HCT116 (cell line): Measurements from ENCODE around the gene RTN4RL2. TPM values are rescaled to one million over a fixed set of nuclear protein-coding genes. Genes with fewer than 3 reads are reported as not detected.
A peak's percentile ranks its signal among the peaks of the same experiment; 100 is the strongest.

Source experiments
- ATAC-seq: fragments of 200-7000 bp; cut with Tn5 transposase; 2 replicates; pipeline ENCODE4 v1.9.1; 2020; ENCODE audit warnings: mild to moderate bottlenecking, moderate library complexity
- BruUV-seq: library from RNA; stranded (reverse); fragments of 400-500 nt; replicated peaks from 2 replicates; lab custom pipeline; 2021; lab: Mats Ljungman, UMichigan
- CTCF ChIA-PET: fragments of 300-600 bp; sonication (Branson Sonifier 250); formaldehyde crosslinking; loops from one replicate; lab custom pipeline; 2021; ENCODE audit warnings: antibody characterized with exemption; lab: Charles Lee
- POLR2A ChIA-PET: fragments of 300-600, 350-600 bp; sonication (Branson Sonifier 250); formaldehyde crosslinking; loops from one replicate; lab custom pipeline; 2021; ENCODE audit warnings: antibody characterized with exemption; lab: Charles Lee
- RAD21 ChIA-PET, 2 experiments: fragments of 300-600 bp; sonication (Branson Sonifier 250); formaldehyde crosslinking; loops; one replicate each; lab custom pipeline; 2023; ENCODE audit warnings: low total read pairs in 2 of 2; ENCODE audit not compliant: uncharacterized antibody in 2 of 2, unreplicated experiment in 2 of 2, low non-redundant PET in 1 of 2; lab: Charles Lee
- DNase-seq: peaks from one replicate; pipeline ENCODE4 v3.0.0-alpha.2; 2010; ENCODE audit warnings: low read depth, low spot score
- H2AFZ ChIP-seq: fragments of 200-600 bp; shearing (Covaris generic), sonication (generic); 2 replicates; pipeline ENCODE4 v1.6.1; 2017; ENCODE audit warnings: low read depth, mixed run types, mixed read lengths, antibody characterized with exemption, low read length; ENCODE audit not compliant: poor library complexity, severe bottlenecking
- H3K27ac ChIP-seq: 2 replicates; pipeline ENCODE4 v1.5.1; 2012; ENCODE audit warnings: low read depth, low read length
- H3K27me3 ChIP-seq: fragments of 200-600 bp; sonication (generic); 2 replicates; pipeline ENCODE4 v1.6.1; 2016; ENCODE audit warnings: mixed run types, low read length, mixed read lengths; ENCODE audit not compliant: insufficient read depth
- H3K36me3 ChIP-seq, 2 experiments: fragments of 200-500 bp in 1 of 2; fragments of 200-600 bp in 1 of 2; sonication (Bioruptor generic) in 1 of 2; sonication (generic) in 1 of 2; 2 replicates each; pipeline versions ENCODE4 v1.5.1 to v1.6.1; 2014 to 2016; ENCODE audit warnings: low read length in 2 of 2, inconsistent platforms in 1 of 2, mixed read lengths in 1 of 2, mixed run types in 1 of 2; ENCODE audit not compliant: insufficient read depth in 2 of 2, control insufficient read depth in 1 of 2
- H3K4me1 ChIP-seq, 2 experiments: fragments of 200-600 bp in 1 of 2; sonication (generic) in 1 of 2; 2 replicates each; pipeline versions ENCODE4 v1.5.1 to v1.6.1; 2012 to 2017; ENCODE audit warnings: low read length in 2 of 2, inconsistent platforms in 1 of 2, mild to moderate bottlenecking in 1 of 2, mixed read lengths in 1 of 2, mixed run types in 1 of 2, moderate library complexity in 1 of 2; ENCODE audit not compliant: insufficient read depth in 2 of 2, control insufficient read depth in 1 of 2
- H3K4me2 ChIP-seq: fragments of 200-600 bp; sonication (generic); 2 replicates; pipeline ENCODE4 v1.6.1; 2017; ENCODE audit warnings: mixed run types, low read length, mixed read lengths
- H3K4me3 ChIP-seq, 2 experiments: fragments of 200-600 bp in 1 of 2; sonication (generic) in 1 of 2; replicated peaks in 1 of 2; 2 replicates each; pipeline ENCODE4 v1.5.1; 2011 to 2016; ENCODE audit warnings: low read length in 2 of 2, control low read depth in 1 of 2, low read depth in 1 of 2, mild to moderate bottlenecking in 1 of 2, mixed read lengths in 1 of 2, mixed run types in 1 of 2
- H3K79me2 ChIP-seq: fragments of 200-600 bp; sonication (generic); 2 replicates; pipeline ENCODE4 v1.6.1; 2017; ENCODE audit warnings: mild to moderate bottlenecking, mixed run types, low read length, moderate library complexity, mixed read lengths; ENCODE audit not compliant: insufficient read depth
- H3K9ac ChIP-seq: fragments of 200-600 bp; sonication (generic); 2 replicates; pipeline ENCODE4 v1.6.1; 2016; ENCODE audit warnings: low read length, mixed read lengths
- H3K9me2 ChIP-seq: fragments of 200-600 bp; sonication (generic), shearing (Covaris generic); 2 replicates; pipeline ENCODE4 v1.6.1; 2017; ENCODE audit warnings: mixed run types, mild to moderate bottlenecking, moderate library complexity; ENCODE audit not compliant: insufficient read depth
- H3K9me3 ChIP-seq, 2 experiments: fragments of 200-500 bp in 1 of 2; fragments of 200-600 bp in 1 of 2; sonication (Bioruptor generic) in 1 of 2; sonication (generic) in 1 of 2; 2 replicates each; pipeline ENCODE4 v1.6.1; 2014 to 2017; ENCODE audit warnings: low read length in 2 of 2, mixed read lengths in 2 of 2, inconsistent platforms in 1 of 2, low read depth in 1 of 2, mild to moderate bottlenecking in 1 of 2, mixed run types in 1 of 2, moderate library complexity in 1 of 2; ENCODE audit not compliant: control insufficient read depth in 1 of 2, insufficient read depth in 1 of 2
- H4K20me1 ChIP-seq: fragments of 200-600 bp; sonication (generic), shearing (Covaris generic); 2 replicates; pipeline ENCODE4 v1.6.1; 2017; ENCODE audit warnings: mixed run types, mild to moderate bottlenecking, moderate library complexity; ENCODE audit not compliant: insufficient read depth
- ATF3 ChIP-seq: IDR thresholded peaks from 2 replicates; pipeline ENCODE4 v1.6.1; 2012
- CBX3 ChIP-seq: IDR thresholded peaks from 2 replicates; pipeline ENCODE4 v1.6.1; 2012; ENCODE audit warnings: low read depth
- CEBPB ChIP-seq: IDR thresholded peaks from 2 replicates; pipeline ENCODE4 v1.6.1; 2012; ENCODE audit warnings: low read depth
- EGR1 ChIP-seq: IDR thresholded peaks from 2 replicates; pipeline ENCODE4 v1.6.1; 2012; ENCODE audit warnings: low read depth
- ELF1 ChIP-seq: IDR thresholded peaks from 2 replicates; pipeline ENCODE4 v1.6.1; 2012; ENCODE audit warnings: low read depth, borderline replicate concordance
- EZH2 ChIP-seq: fragments of 200-600 bp; sonication (generic); IDR thresholded peaks from 2 replicates; pipeline ENCODE4 v1.6.1; 2017; ENCODE audit warnings: antibody characterized with exemption, mixed run types
- EZH2phosphoT487 ChIP-seq: fragments of 200-600 bp; IDR thresholded peaks from 2 replicates; pipeline ENCODE4 v1.6.1; 2018; ENCODE audit warnings: antibody characterized with exemption, borderline replicate concordance
- FOSL1 ChIP-seq: IDR thresholded peaks from 2 replicates; pipeline ENCODE4 v1.6.1; 2012; ENCODE audit warnings: low read depth
- MAX ChIP-seq: IDR thresholded peaks from 2 replicates; pipeline ENCODE4 v1.6.1; 2012
- POLR2A ChIP-seq: IDR thresholded peaks from 2 replicates; pipeline ENCODE4 v1.7.0; 2011; ENCODE audit warnings: borderline replicate concordance; ENCODE audit not compliant: insufficient read depth, insufficient read length; ENCODE audit errors: extremely low read depth
- POLR2AphosphoS5 ChIP-seq: IDR thresholded peaks from 2 replicates; pipeline ENCODE4 v1.6.1; 2011; ENCODE audit warnings: mild to moderate bottlenecking, low read depth, low read length, moderate library complexity
- RAD21 ChIP-seq: IDR thresholded peaks from 2 replicates; pipeline ENCODE4 v1.6.1; 2012; ENCODE audit warnings: low read depth, mild to moderate bottlenecking
- SIN3A ChIP-seq: IDR thresholded peaks from 2 replicates; pipeline ENCODE4 v1.6.1; 2012; ENCODE audit warnings: low read depth
- SP1 ChIP-seq: IDR thresholded peaks from 2 replicates; pipeline ENCODE4 v1.6.1; 2012; ENCODE audit warnings: low read depth
- SRF ChIP-seq: IDR thresholded peaks from 2 replicates; pipeline ENCODE4 v1.6.1; 2012; ENCODE audit warnings: low read depth
- TCF7L2 ChIP-seq: IDR thresholded peaks from 2 replicates; pipeline ENCODE4 v1.7.0; 2011; ENCODE audit warnings: borderline replicate concordance, inconsistent platforms; ENCODE audit not compliant: insufficient read depth, insufficient read length; ENCODE audit errors: extremely low read depth
- YY1 ChIP-seq: IDR thresholded peaks from 2 replicates; pipeline ENCODE4 v1.6.1; 2011; ENCODE audit warnings: low read length, low read depth, moderate library complexity, mild to moderate bottlenecking; ENCODE audit not compliant: insufficient replicate concordance; ENCODE audit errors: extremely low read depth
- ZFX ChIP-seq: fragments of 450-650 bp; IDR thresholded peaks from 2 replicates; pipeline ENCODE4 v1.6.1; 2017
- ZNF274 ChIP-seq: fragments of 200-500 bp; sonication (Bioruptor generic); IDR thresholded peaks from 2 replicates; pipeline ENCODE4 v1.6.1; 2014; ENCODE audit warnings: mild to moderate bottlenecking, low read depth, low read length, inconsistent platforms
- intact Hi-C: fragments of 100-400 bp; cut with micrococcal nuclease; formaldehyde crosslinking; loops from 2 replicates; pipeline ENCODE4 v1.10.0; 2022
- total RNA-seq: library from RNA; stranded (reverse); gene quantifications from one replicate; pipeline ENCODE4 v1.2.1, GENCODE V29; 2021; ENCODE audit not compliant: unreplicated experiment
- TF ChIP-seq, protein P1 (sequence below): IDR thresholded peaks from 2 replicates; pipeline ENCODE4 v1.6.1; 2012; ENCODE audit warnings: low read depth
- TF ChIP-seq, protein P2 (sequence below), 3 experiments: fragments of 200-600 bp in 1 of 3; sonication (generic) in 1 of 3; IDR thresholded peaks in 2 of 3; conservative IDR thresholded peaks in 1 of 3; 2 replicates each; pipeline ENCODE4 v1.5.1; 2012 to 2017; ENCODE audit warnings: low read depth in 2 of 3, low read length in 2 of 3, antibody characterized with exemption in 1 of 3, borderline replicate concordance in 1 of 3, control low read depth in 1 of 3, mild to moderate bottlenecking in 1 of 3, mixed read lengths in 1 of 3, mixed run types in 1 of 3, moderate library complexity in 1 of 3; ENCODE audit not compliant: insufficient read depth in 1 of 3

The RTN4RL2 gene
- total RNA-seq, 1 experiment from 2014 or later: 24.0 TPM

GRCh38 chr11:57491371-57492061 is 31.2 kb downstream of the RTN4RL2 start:
- ChIA-PET CTCF (interaction anchor here (0.8 to 4.1 kb wide), 14 partner anchors 8 to 1022 kb away, joined by 3 to 78 read pairs (median 5); partner anchors contain the start of genes RTN4RL2 and TIMM10), POLR2A (no interaction called here), RAD21 (interaction anchor here in 1 of 2 experiments (2.7 kb wide), 1 partner anchor 153 kb away, joined by 7 read pairs; no protein-coding TSS in a partner anchor)
- Histone ChIP-seq H3K9ac (no peak overlapping the region), H2AFZ (no peak overlapping the region), H3K27me3 (no peaks in the 10 kb centered on the region), H3K36me3 (no peaks in the 10 kb centered on the region), H3K9me2 (no peaks in the 10 kb centered on the region), H3K4me3 (no peak overlapping the region), H3K9me3 (no peaks in the 10 kb centered on the region), H3K27ac (no peak overlapping the region), H3K4me1 (peaks cover 5 to 7% of the 10 kb centered on the region in 2 experiments; a peak in 2 of 4 replicates), H3K79me2 (no peaks in the 10 kb centered on the region), H4K20me1 (no peaks in the 10 kb centered on the region), H3K4me2 (no peak overlapping the region)
- DNase-seq: no peak
- ATAC-seq: peak; percentile 72
- no TSS peak for BruUV-seq
- intact Hi-C loops: no loop called here
- TF ChIP-seq SRF (no peak), ZNF274 (no peak), EGR1 (no peak), POLR2A (no peak), EZH2phosphoT487 (no peak), FOSL1 (no peak), SP1 (no peak), EZH2 (no peak), ATF3 (no peak), MAX (no peak), CBX3 (no peak), SIN3A (no peak), CEBPB (peak; percentile 97), ELF1 (no peak), ZFX (no peak), RAD21 (peak; percentile 51; the same call in 1 of the 2 replicates), POLR2AphosphoS5 (no peak), YY1 (no peak), TCF7L2 (no peak)
- TF ChIP-seq, protein P1, sequence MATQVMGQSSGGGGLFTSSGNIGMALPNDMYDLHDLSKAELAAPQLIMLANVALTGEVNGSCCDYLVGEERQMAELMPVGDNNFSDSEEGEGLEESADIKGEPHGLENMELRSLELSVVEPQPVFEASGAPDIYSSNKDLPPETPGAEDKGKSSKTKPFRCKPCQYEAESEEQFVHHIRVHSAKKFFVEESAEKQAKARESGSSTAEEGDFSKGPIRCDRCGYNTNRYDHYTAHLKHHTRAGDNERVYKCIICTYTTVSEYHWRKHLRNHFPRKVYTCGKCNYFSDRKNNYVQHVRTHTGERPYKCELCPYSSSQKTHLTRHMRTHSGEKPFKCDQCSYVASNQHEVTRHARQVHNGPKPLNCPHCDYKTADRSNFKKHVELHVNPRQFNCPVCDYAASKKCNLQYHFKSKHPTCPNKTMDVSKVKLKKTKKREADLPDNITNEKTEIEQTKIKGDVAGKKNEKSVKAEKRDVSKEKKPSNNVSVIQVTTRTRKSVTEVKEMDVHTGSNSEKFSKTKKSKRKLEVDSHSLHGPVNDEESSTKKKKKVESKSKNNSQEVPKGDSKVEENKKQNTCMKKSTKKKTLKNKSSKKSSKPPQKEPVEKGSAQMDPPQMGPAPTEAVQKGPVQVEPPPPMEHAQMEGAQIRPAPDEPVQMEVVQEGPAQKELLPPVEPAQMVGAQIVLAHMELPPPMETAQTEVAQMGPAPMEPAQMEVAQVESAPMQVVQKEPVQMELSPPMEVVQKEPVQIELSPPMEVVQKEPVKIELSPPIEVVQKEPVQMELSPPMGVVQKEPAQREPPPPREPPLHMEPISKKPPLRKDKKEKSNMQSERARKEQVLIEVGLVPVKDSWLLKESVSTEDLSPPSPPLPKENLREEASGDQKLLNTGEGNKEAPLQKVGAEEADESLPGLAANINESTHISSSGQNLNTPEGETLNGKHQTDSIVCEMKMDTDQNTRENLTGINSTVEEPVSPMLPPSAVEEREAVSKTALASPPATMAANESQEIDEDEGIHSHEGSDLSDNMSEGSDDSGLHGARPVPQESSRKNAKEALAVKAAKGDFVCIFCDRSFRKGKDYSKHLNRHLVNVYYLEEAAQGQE: no peak
- TF ChIP-seq, protein P2, sequence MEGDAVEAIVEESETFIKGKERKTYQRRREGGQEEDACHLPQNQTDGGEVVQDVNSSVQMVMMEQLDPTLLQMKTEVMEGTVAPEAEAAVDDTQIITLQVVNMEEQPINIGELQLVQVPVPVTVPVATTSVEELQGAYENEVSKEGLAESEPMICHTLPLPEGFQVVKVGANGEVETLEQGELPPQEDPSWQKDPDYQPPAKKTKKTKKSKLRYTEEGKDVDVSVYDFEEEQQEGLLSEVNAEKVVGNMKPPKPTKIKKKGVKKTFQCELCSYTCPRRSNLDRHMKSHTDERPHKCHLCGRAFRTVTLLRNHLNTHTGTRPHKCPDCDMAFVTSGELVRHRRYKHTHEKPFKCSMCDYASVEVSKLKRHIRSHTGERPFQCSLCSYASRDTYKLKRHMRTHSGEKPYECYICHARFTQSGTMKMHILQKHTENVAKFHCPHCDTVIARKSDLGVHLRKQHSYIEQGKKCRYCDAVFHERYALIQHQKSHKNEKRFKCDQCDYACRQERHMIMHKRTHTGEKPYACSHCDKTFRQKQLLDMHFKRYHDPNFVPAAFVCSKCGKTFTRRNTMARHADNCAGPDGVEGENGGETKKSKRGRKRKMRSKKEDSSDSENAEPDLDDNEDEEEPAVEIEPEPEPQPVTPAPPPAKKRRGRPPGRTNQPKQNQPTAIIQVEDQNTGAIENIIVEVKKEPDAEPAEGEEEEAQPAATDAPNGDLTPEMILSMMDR (IDR thresholded peaks at IDR 0.05 in 2 of 3, conservative IDR thresholded peaks at IDR 0.05 in 1 of 3; ENCODE audit: borderline replicate concordance in 1 of 3, insufficient read depth in 1 of 3, low read depth in 2 of 3, low read length in 2 of 3): peak; percentile 57 to 94 (median 85); a peak in 5 of 6 replicates
